NCI-H1105 treated with DMSO at 0.1 percent for 48 hours (cell line): ENCODE measurements around the gene NXF3.
"Not testable (repeated sequence)": the region's sequence is repeated elsewhere in the genome, so short reads cannot be mapped to it uniquely, and the experiment has no call there.

ENCODE experiments used
- DNase-seq: peaks from one replicate; lab custom pipeline; 2025; lab: John Stamatoyannopoulos, UW

NXF3 gene

GRCh38 chrX:103092942-103093341 lies at the start of gene NXF3:
NXF3 (minus strand) TSS chrX:103093143; CDS start chrX:103093023, 120 bp downstream.
- DNase-seq, result no peak

GRCh38 chrX:103136528-103136927 lies 43.6 kb upstream of the NXF3 start:
- DNase-seq, result not testable (repeated sequence)

- no peak for DNase-seq
These were observed 31.3 kb upstream of the NXF3 start for GRCh38 chrX:103124284-103124683.

GRCh38 chrX:103120748-103121147 lies 27.8 kb upstream of the NXF3 start:
- no peak for DNase-seq

GRCh38 chrX:103116970-103117369 lies 24.0 kb upstream of the NXF3 start:
- DNase-seq, result not testable (repeated sequence)

- DNase-seq, result not testable (repeated sequence)
These were observed 16.6 kb upstream of the NXF3 start for GRCh38 chrX:103109497-103109896.

- no peak for DNase-seq
These were observed 14.9 kb upstream of the NXF3 start for GRCh38 chrX:103107836-103108235.

GRCh38 chrX:103107227-103107737 lies 14.3 kb upstream of the NXF3 start:
- not testable (repeated sequence) for DNase-seq

- not testable (repeated sequence) for DNase-seq
These were observed 11.4 kb upstream of the NXF3 start for GRCh38 chrX:103104370-103104769.

- not testable (repeated sequence) for DNase-seq
These were observed 10.9 kb upstream of the NXF3 start for GRCh38 chrX:103103866-103104265.

GRCh38 chrX:103101299-103102042 lies 8.5 kb upstream of the NXF3 start:
- no peak for DNase-seq

- no peak for DNase-seq
These were observed 7.5 kb upstream of the NXF3 start for GRCh38 chrX:103100484-103100883.

GRCh38 chrX:103099691-103100090 lies 6.7 kb upstream of the NXF3 start:
- no peak for DNase-seq

- DNase-seq, result no peak
These were observed 5.5 kb upstream of the NXF3 start for GRCh38 chrX:103098488-103098887.

GRCh38 chrX:103081051-103081450 lies 11.9 kb downstream of the NXF3 start:
- no peak for DNase-seq

GRCh38 chrX:103073467-103073866 lies 19.5 kb downstream of the NXF3 start:
- no peak for DNase-seq

- DNase-seq, result no peak
These were observed 26.3 kb downstream of the NXF3 start for GRCh38 chrX:103066606-103067005.

- peak; percentile 90 for DNase-seq
These were observed 29.0 kb downstream of the NXF3 start, which contains the start of gene BEX1 for GRCh38 chrX:103063918-103064434. BEX1 (minus strand) TSS chrX:103064171; CDS start chrX:103063274, 897 bp downstream.

GRCh38 chrX:103063191-103063845 lies 29.6 kb downstream of the NXF3 start:
- DNase-seq, result peak; percentile 54

GRCh38 chrX:103061486-103061885 lies 31.5 kb downstream of the NXF3 start:
- no peak for DNase-seq

GRCh38 chrX:103056902-103057301 lies 36.0 kb downstream of the NXF3 start:
- no peak for DNase-seq

GRCh38 chrX:103052625-103053024 lies 40.3 kb downstream of the NXF3 start:
- DNase-seq, result no peak

- no peak for DNase-seq
These were observed 41.6 kb downstream of the NXF3 start for GRCh38 chrX:103051260-103051789.
